CD4-positive, alpha-beta memory T cell (primary cell): ENCODE results near the gene CCDC9B. TPM values are rescaled to one million over a fixed set of nuclear protein-coding genes. Genes with fewer than 3 reads are reported as not detected.

Experiments
- CTCF ChIA-PET: fragments of 350-600 bp; sonication (Branson Sonifier 250); formaldehyde crosslinking; loops from one replicate; lab custom pipeline; 2021; ENCODE audit warnings: inconsistent platforms; ENCODE audit not compliant: partially characterized antibody; lab: Charles Lee
- POLR2A ChIA-PET: fragments of 350-600 bp; sonication (Branson Sonifier 250); formaldehyde crosslinking; loops from one replicate; lab custom pipeline; 2021; ENCODE audit not compliant: partially characterized antibody; lab: Charles Lee
- DNase-seq, 5 donors: peaks; one replicate each; pipeline versions ENCODE4 v3.0.0 to v3.0.0-alpha.2; 2020 to 2022; ENCODE audit warnings: mixed read lengths in 1 of 5
- H3K27ac ChIP-seq: one replicate; pipeline ENCODE4 v1.7.0; 2013; ENCODE audit warnings: low read depth, low read length
- H3K27me3 ChIP-seq: 2 replicates; pipeline ENCODE4 v1.7.0; 2013; ENCODE audit warnings: mild to moderate bottlenecking, low read length, moderate library complexity; ENCODE audit not compliant: insufficient read depth
- H3K36me3 ChIP-seq: 2 replicates; pipeline ENCODE4 v1.7.0; 2013; ENCODE audit warnings: mild to moderate bottlenecking, low read length, moderate library complexity; ENCODE audit not compliant: insufficient read depth
- H3K4me1 ChIP-seq: 2 replicates; pipeline ENCODE4 v1.7.0; 2013; ENCODE audit warnings: mild to moderate bottlenecking, low read length, moderate library complexity; ENCODE audit not compliant: insufficient read depth
- H3K4me3 ChIP-seq, 2 donors: one replicate each; pipeline ENCODE4 v1.7.0; 2013; ENCODE audit warnings: low read length in 2 of 2, mild to moderate bottlenecking in 1 of 2
- H3K9me3 ChIP-seq, 2 donors: one replicate each; pipeline ENCODE4 v1.7.0; 2013; ENCODE audit warnings: low read length in 2 of 2, control low read depth in 1 of 2; ENCODE audit not compliant: control insufficient read depth in 1 of 2
- H3K27ac Mint-ChIP-seq, 7 donors: one replicate each; pipeline ENCODE4 v1.8.0; 2020 to 2021; ENCODE audit warnings: mixed read lengths in 7 of 7, mild to moderate bottlenecking in 6 of 7, inconsistent platforms in 3 of 7, moderate library complexity in 3 of 7
- H3K27me3 Mint-ChIP-seq, 2 donors: one replicate each; pipeline ENCODE4 v1.8.0; 2020 to 2021; ENCODE audit warnings: mixed read lengths in 2 of 2
- H3K36me3 Mint-ChIP-seq, 2 donors: one replicate each; pipeline ENCODE4 v1.8.0; 2020 to 2021; ENCODE audit warnings: mixed read lengths in 2 of 2, inconsistent platforms in 1 of 2, mild to moderate bottlenecking in 1 of 2
- H3K4me1 Mint-ChIP-seq, 4 donors: one replicate each; pipeline ENCODE4 v1.8.0; 2020 to 2021; ENCODE audit warnings: mixed read lengths in 4 of 4, mild to moderate bottlenecking in 1 of 4
- H3K4me3 Mint-ChIP-seq, 8 donors: one replicate each; pipeline ENCODE4 v1.8.0; 2020 to 2021; ENCODE audit warnings: mixed read lengths in 8 of 8, mild to moderate bottlenecking in 7 of 8, moderate library complexity in 6 of 8, inconsistent platforms in 3 of 8
- H3K9me3 Mint-ChIP-seq, 8 donors: one replicate each; pipeline ENCODE4 v1.8.0; 2020 to 2021; ENCODE audit warnings: mixed read lengths in 8 of 8, mild to moderate bottlenecking in 5 of 8, inconsistent platforms in 3 of 8, moderate library complexity in 1 of 8
- intact Hi-C: fragments of 100-400 bp; cut with micrococcal nuclease; formaldehyde crosslinking; loops from one replicate; pipeline ENCODE4 v1.15.1; 2023
- polyA plus RNA-seq, 2 donors: library from polyadenylated mRNA; unstranded; fragments of 300-500 nt; fragmentation: Illumina TruSeq; gene quantifications; one replicate each; pipeline ENCODE4 v1.2.3, GENCODE V29; 2021
- total RNA-seq, 2 experiments: library from RNA; stranded (reverse); gene quantifications; one replicate each; pipeline ENCODE4 v1.2.3, GENCODE V29; 2021

CCDC9B gene
- total and polyA plus RNA-seq, 4 experiments from 2014 or later = 0.53 to 5.1 (median 2.6) TPM; not detected in 1

DNA sequence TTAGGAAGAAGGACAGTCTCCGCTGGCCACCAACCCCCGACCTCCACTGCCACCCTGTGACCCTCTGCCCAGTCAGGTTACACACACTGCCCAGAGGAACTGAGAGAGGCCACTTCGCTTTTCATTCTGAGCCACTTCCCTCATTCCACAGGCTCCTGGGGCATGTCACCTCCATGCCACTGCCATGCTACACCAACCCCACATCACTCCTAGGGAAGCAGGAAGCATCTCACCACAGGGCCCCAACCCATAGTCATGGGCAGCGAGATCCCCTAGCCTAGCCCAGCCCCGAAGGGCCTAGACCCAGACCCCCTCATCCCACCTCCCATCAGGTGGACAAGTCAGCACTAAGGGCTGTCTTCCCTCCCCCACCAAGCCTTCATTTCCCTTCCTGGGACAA is 34.4 kb downstream of the CCDC9B start:
- POLR2A ChIA-PET = interaction anchor here (3.1 to 6.8 kb wide), 5 partner anchors 13 to 267 kb away, joined by 16 to 90 read pairs (median 44); partner anchors contain the start of genes ANKRD63, INAFM2 and SRP14
- peaks cover 44% of the 10 kb centered on the region for H3K4me1 ChIP-seq

DNA sequence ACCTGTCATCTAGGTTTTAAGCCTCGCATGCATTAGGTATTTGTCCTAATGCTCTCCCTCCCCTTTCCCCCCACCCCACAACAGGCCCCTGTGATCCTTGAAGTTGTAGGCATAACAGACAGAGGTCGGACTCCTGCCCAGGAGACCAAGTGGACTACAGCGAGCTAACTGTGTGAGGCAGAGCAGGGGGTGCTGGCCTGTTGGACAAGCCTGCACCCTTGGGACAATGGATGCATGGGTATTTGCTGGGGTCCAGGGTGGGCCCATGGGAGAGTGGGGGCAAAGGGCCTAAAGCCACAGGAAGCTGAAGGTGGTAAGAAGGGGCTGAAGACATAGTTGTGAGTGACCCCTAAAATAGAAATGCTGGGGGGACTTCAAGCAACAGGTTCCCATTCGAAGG is 35.5 kb downstream of the CCDC9B start:
- Mint-ChIP-seq H3K27ac (peak overlapping the region in 2 of 7 donors; percentile 3 to 29), H3K36me3 (peaks cover 15 to 48% of the 10 kb centered on the region in 2 donors), H3K4me1 (peaks cover 28 to 68% (median 40%) of the 10 kb centered on the region in 4 donors), H3K27me3 (no peaks in the 10 kb centered on the region), H3K4me3 (peak overlapping the region in 6 of 8 donors; percentile 11 to 57 (median 46)), H3K9me3 (peaks cover 0 to 3% (median 0%) of the 10 kb centered on the region in 8 donors)
- intact Hi-C loops = no loop called here
- Histone ChIP-seq H3K4me1 (peaks cover 44% of the 10 kb centered on the region), H3K4me3 (no peak overlapping the region), H3K27ac (no peak overlapping the region), H3K36me3 (peaks cover 34% of the 10 kb centered on the region), H3K27me3 (no peaks in the 10 kb centered on the region), H3K9me3 (no peaks in the 10 kb centered on the region)
- no peak for DNase-seq
- CTCF ChIA-PET = interaction anchor here (0.8 to 23.8 kb wide), 8 partner anchors 16 to 117 kb away, joined by 3 to 634 read pairs (median 50); partner anchors contain the start of genes ANKRD63, CCDC9B and INAFM2
- POLR2A ChIA-PET = interaction anchor here (1.4 to 6.8 kb wide), 2 partner anchors 21 to 30 kb away, joined by 3 to 67 read pairs; partner anchors contain the start of gene ANKRD63

More for the DNA sequence above, 34.4 kb downstream of the CCDC9B start:
- Mint-ChIP-seq H3K9me3 (no peaks in the 10 kb centered on the region), H3K27me3 (no peaks in the 10 kb centered on the region), H3K27ac (peak overlapping the region; percentile 65 to 96 (median 93)), H3K4me1 (peaks cover 28 to 68% (median 39%) of the 10 kb centered on the region in 4 donors), H3K4me3 (peak overlapping the region; percentile 94 to 98 (median 96)), H3K36me3 (peaks cover 5 to 39% of the 10 kb centered on the region in 2 donors)
- no peaks in the 10 kb centered on the region for H3K27me3 ChIP-seq
- peak overlapping the region; percentile 40 to 98 for H3K4me3 ChIP-seq
- no peaks in the 10 kb centered on the region for H3K9me3 ChIP-seq
- H3K36me3 ChIP-seq = peaks cover 23% of the 10 kb centered on the region
- H3K27ac ChIP-seq = no peak overlapping the region
- intact Hi-C loops = no loop called here
- DNase-seq = no peak
- CTCF ChIA-PET = interaction anchor here (1.3 to 23.8 kb wide), 10 partner anchors 7 to 89 kb away, joined by 4 to 634 read pairs (median 38); partner anchors contain the start of genes ANKRD63, CCDC9B, INAFM2 and KNSTRN

DNA sequence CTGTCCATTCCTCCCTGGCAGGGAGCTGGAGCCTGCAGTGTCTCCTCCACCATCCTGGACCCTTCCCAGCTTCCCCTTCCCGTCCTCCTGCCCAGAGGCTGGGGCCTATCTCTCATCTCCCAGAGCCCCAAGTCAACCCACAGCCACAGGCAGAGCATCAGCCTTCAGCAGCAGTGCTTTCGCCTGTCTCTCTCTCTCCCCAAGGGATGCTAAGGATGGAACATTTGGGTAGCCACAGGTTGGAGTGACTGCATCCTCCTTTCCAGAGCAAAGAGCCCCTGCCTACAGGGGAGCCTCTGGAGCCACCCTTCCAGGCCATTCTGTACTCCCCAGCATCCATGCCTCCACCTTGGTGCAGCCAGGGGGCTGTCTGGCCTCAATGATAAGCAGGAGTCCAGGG is 37.2 kb downstream of the CCDC9B start:
- H3K27me3 Mint-ChIP-seq = no peaks in the 10 kb centered on the region
- Histone ChIP-seq H3K36me3 (peaks cover 44% of the 10 kb centered on the region), H3K9me3 (no peaks in the 10 kb centered on the region), H3K4me1 (peaks cover 27% of the 10 kb centered on the region), H3K4me3 (no peak overlapping the region), H3K27ac (no peak overlapping the region), H3K27me3 (no peaks in the 10 kb centered on the region)
- intact Hi-C loops = no loop called here
- H3K9me3 Mint-ChIP-seq = peaks cover 0 to 3% (median 0%) of the 10 kb centered on the region in 8 donors
- peak overlapping the region in 1 of 8 donors; percentile 65 for H3K4me3 Mint-ChIP-seq
- ChIA-PET CTCF (interaction anchor here (0.5 to 23.8 kb wide), 4 partner anchors 27 to 119 kb away, joined by 3 to 634 read pairs (median 215); partner anchors contain the start of gene CCDC9B), POLR2A (interaction anchor here (0.7 to 1.1 kb wide), 2 partner anchors 11 to 20 kb away, joined by 3 read pairs; partner anchors contain the start of gene ANKRD63)
- DNase-seq = no peak
- H3K4me1 Mint-ChIP-seq = peaks cover 17 to 51% (median 28%) of the 10 kb centered on the region in 4 donors
- H3K27ac Mint-ChIP-seq = peak overlapping the region in 1 of 7 donors; percentile 19
- peaks cover 28 to 63% of the 10 kb centered on the region in 2 donors for H3K36me3 Mint-ChIP-seq

DNA sequence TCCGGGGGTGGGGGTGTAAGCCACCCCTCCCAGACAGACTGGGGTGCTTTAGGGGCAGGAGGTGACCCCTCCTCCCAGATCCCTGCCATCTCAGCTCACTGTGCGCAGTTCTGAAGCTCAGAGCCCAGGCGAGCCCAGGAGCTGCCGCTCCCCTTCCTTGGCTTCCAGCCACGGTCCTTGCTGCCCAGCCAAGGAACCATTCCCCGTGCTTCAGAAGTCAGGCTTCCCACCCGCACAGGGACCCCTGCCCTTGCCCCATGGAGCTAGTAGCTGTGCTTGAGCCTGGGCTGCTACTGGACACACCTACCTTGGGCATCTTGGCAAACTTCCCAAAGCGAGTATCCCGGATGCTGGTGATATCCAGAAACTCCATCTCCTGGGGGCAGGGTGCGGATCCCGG is 37.8 kb downstream of the CCDC9B start:
- H3K36me3 Mint-ChIP-seq = peaks cover 28 to 64% of the 10 kb centered on the region in 2 donors
- H3K27me3 Mint-ChIP-seq = no peaks in the 10 kb centered on the region
- Histone ChIP-seq H3K27me3 (no peaks in the 10 kb centered on the region), H3K36me3 (peaks cover 50% of the 10 kb centered on the region), H3K9me3 (no peaks in the 10 kb centered on the region), H3K4me3 (no peak overlapping the region), H3K4me1 (peaks cover 27% of the 10 kb centered on the region), H3K27ac (no peak overlapping the region)
- peaks cover 0 to 3% (median 0%) of the 10 kb centered on the region in 8 donors for H3K9me3 Mint-ChIP-seq
- H3K4me1 Mint-ChIP-seq = peaks cover 17 to 45% (median 26%) of the 10 kb centered on the region in 4 donors
- ChIA-PET CTCF (interaction anchor here (0.7 to 23.8 kb wide), 4 partner anchors 14 to 86 kb away, joined by 3 to 634 read pairs (median 215); partner anchors contain the start of gene CCDC9B), POLR2A (interaction anchor here (0.7 to 1.4 kb wide), 3 partner anchors 12 to 20 kb away, joined by 3 to 5 read pairs (median 3); partner anchors contain the start of gene ANKRD63)
- H3K4me3 Mint-ChIP-seq = no peak overlapping the region
- H3K27ac Mint-ChIP-seq = no peak overlapping the region
- intact Hi-C loops = no loop called here
- no peak for DNase-seq

DNA sequence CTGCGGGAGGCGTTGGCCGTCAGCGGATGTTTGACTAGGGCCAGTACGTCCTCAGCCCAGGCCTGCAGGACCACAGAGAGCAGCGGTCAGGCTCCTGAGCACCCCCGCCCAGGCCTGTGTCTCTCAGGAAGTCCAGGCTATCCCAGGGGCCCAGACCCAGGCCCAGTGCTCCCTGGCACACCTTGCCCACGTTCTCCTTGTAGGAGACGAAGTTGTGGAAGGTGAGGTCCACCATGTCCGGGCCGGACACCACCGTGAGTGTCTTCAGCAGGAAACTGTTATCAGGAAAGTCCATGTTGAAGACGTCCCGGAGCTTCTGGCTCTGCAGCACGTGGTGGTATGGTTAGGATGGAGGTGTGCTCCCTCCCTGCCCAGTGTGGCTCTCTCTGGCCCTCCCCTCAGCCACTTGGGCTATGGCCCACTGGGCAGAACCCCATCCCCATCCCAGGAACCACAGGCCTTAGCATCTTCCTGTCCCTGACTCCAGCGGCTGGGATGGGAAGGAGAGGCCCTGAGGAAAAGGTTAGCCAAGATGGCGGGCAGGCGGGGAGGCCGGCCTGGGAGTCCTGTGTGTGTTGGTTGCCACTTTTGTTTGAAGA is 38.4 kb downstream of the CCDC9B start:
- no peak overlapping the region for H3K27ac ChIP-seq
- Mint-ChIP-seq H3K27me3 (no peaks in the 10 kb centered on the region), H3K27ac (peak overlapping the region in 1 of 7 donors; percentile 66), H3K4me1 (peaks cover 18 to 39% (median 26%) of the 10 kb centered on the region in 4 donors), H3K36me3 (peaks cover 32 to 65% of the 10 kb centered on the region in 2 donors), H3K4me3 (no peak overlapping the region), H3K9me3 (peaks cover 0 to 3% (median 0%) of the 10 kb centered on the region in 8 donors)
- no peaks in the 10 kb centered on the region for H3K27me3 ChIP-seq
- ChIA-PET CTCF (interaction anchor here (1.0 to 23.8 kb wide), 4 partner anchors 15 to 121 kb away, joined by 3 to 634 read pairs (median 215); partner anchors contain the start of gene CCDC9B), POLR2A (interaction anchor here (1.4 kb wide), 1 partner anchor 18 kb away, joined by 5 read pairs; no protein-coding TSS in a partner anchor)
- intact Hi-C loops = no loop called here
- no peak for DNase-seq
- H3K9me3 ChIP-seq = no peaks in the 10 kb centered on the region
- H3K36me3 ChIP-seq = peaks cover 56% of the 10 kb centered on the region
- H3K4me3 ChIP-seq = no peak overlapping the region
- peaks cover 27% of the 10 kb centered on the region for H3K4me1 ChIP-seq

DNA sequence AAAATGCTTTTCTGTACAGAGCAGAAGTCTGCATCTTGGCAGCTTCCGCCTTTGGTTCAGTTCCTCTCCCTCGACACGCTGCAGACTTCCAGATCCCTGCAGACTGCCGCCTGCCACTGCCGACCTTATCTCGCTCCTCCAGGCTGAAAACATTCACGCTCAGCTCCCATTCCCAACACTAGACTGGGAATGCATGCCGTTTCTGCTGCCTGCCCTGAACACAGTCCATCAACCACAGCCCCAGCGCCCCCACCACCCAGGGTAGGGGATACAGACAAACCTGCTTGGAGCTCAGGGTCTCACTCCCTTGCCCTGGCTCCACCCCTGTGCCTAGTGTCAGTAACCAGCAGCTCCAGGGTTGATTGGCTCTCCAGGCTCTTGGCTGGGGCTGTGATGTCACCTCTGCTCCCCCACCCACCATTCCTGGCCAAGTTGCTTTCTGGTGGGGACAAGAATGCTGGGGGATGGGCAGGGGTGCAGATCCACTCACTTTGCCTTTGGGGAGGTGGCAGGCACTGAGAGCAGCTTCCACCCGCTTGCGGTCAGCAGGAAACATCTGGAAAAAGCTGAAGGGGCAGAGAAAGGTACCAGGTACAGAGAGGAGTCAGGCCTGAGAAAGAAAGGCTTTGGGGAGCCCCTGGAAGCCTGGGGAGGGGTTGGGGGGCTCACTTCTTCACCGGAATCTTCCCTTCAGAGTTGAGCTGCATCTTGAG is 39.1 kb downstream of the CCDC9B start:
- Histone ChIP-seq H3K9me3 (no peaks in the 10 kb centered on the region), H3K4me3 (no peak overlapping the region), H3K27me3 (no peaks in the 10 kb centered on the region), H3K36me3 (peaks cover 63% of the 10 kb centered on the region), H3K27ac (no peak overlapping the region), H3K4me1 (peaks cover 25% of the 10 kb centered on the region)
- Mint-ChIP-seq H3K36me3 (peaks cover 37 to 69% of the 10 kb centered on the region in 2 donors), H3K27me3 (no peaks in the 10 kb centered on the region), H3K4me1 (peaks cover 17 to 33% (median 24%) of the 10 kb centered on the region in 4 donors), H3K27ac (no peak overlapping the region), H3K9me3 (peaks cover 0 to 3% (median 0%) of the 10 kb centered on the region in 8 donors), H3K4me3 (no peak overlapping the region)
- no peak for DNase-seq
- intact Hi-C loops = no loop called here
- CTCF ChIA-PET = interaction anchor here (1.0 to 23.8 kb wide), 4 partner anchors 21 to 122 kb away, joined by 3 to 634 read pairs (median 215); partner anchors contain the start of gene CCDC9B
- POLR2A ChIA-PET = interaction anchor here (0.6 to 1.4 kb wide), 3 partner anchors 19 to 104 kb away, joined by 3 to 5 read pairs (median 3); partner anchors contain the start of gene IVD
